ENCODE data around the gene ERBB4. TPM values are rescaled to one million over a fixed set of nuclear protein-coding genes. Genes with fewer than 3 reads are reported as not detected.
"Not testable (repeated sequence)": the region's sequence is repeated elsewhere in the genome, so short reads cannot be mapped to it uniquely, and the experiment has no call there.

ERBB4 gene
- total and polyA plus RNA-seq, 9 donors: 0.08 to 22.3 (median 1.2) TPM

DNA sequence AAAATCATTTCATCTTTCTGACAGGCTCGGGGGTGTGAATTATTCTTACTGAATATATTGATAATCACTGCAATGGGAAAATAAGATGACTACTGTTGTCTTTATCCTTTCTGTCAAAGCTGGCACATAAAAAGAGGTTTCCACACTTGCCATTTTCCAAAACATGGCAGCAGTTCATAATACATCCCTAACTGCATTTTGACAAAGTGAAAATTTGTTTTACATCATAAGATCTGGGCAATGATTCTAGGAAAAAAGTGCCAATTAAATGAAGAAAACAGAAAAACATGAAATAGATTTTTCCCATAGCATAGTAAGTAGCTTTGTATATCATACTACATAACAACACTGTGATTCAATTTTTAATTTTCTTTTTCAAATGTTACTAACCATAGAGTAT is 65.4 kb downstream of the ERBB4 start:
- 71 to 81% (median 76%) methylated on average over 1 of the region's 1 CpG for WGBS, 3 donors
- Histone ChIP-seq H3K4me1 (ENCODE audit: insufficient read depth) (no peaks in the 10 kb centered on the region), H3K36me3 (no peaks in the 10 kb centered on the region), H3K9me3 (no peaks in the 10 kb centered on the region), H3K27ac (no peak overlapping the region), H3K27me3 (no peaks in the 10 kb centered on the region), H3K4me3 (no peak overlapping the region)
- no peak for DNase-seq
- intact Hi-C loops (cut with DNase I): no loop called here
- TF ChIP-seq EP300 (IDR thresholded peaks at IDR 0.05): no peak
- no peak for TF ChIP-seq POLR2A (IDR thresholded peaks at IDR 0.05)
- TF ChIP-seq, protein P1, sequence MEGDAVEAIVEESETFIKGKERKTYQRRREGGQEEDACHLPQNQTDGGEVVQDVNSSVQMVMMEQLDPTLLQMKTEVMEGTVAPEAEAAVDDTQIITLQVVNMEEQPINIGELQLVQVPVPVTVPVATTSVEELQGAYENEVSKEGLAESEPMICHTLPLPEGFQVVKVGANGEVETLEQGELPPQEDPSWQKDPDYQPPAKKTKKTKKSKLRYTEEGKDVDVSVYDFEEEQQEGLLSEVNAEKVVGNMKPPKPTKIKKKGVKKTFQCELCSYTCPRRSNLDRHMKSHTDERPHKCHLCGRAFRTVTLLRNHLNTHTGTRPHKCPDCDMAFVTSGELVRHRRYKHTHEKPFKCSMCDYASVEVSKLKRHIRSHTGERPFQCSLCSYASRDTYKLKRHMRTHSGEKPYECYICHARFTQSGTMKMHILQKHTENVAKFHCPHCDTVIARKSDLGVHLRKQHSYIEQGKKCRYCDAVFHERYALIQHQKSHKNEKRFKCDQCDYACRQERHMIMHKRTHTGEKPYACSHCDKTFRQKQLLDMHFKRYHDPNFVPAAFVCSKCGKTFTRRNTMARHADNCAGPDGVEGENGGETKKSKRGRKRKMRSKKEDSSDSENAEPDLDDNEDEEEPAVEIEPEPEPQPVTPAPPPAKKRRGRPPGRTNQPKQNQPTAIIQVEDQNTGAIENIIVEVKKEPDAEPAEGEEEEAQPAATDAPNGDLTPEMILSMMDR (IDR thresholded peaks at IDR 0.05): no peak

DNA sequence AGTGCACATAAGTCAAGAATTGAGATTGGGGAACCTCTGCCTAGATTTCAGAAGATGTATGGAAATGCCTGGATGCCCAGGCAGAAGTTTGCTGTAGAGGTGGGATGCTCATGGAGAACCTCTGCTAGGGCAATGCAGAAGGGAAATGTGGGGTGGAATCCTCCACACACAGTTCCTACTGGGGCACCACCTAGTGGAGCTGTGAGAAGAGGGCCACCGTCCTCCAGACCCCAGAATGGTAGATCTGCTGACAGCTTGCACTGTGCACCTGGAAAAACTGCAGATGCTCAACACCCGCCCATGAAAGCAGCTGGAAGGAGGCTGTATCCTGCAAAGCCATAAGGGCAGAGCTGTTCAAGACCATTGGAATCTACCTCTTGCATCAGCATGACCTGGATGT is 71.1 kb downstream of the ERBB4 start:
- H3K27ac ChIP-seq; H3K36me3 ChIP-seq; DNase-seq; intact Hi-C loops (cut with DNase I); H3K4me1 ChIP-seq (ENCODE audit: insufficient read depth); H3K27me3 ChIP-seq; H3K4me3 ChIP-seq; H3K9me3 ChIP-seq: not testable (repeated sequence)
- 55 to 80% (median 80%) methylated on average over 2 of the region's 2 CpGs for WGBS, 3 donors

DNA sequence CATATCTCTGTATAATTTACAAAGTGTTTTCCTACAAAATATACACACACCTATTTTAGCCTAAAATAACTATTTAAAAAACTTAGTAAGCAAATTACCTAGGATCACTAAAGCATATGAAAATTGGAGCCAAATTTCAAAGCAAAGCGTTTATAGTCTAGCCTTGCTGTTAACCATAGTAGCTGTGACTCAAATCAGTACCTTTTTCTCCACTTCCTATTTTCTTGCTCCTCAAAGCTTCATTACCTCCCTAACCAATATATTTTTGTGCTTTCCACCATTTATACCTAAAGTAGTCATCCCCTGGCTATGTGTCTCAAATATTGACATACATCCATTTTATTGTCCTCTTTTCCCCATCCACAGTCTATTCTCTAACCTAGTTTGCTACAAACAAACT is 73.1 kb downstream of the ERBB4 start:
- no peak for DNase-seq
- Histone ChIP-seq H3K4me1 (ENCODE audit: insufficient read depth) (no peaks in the 10 kb centered on the region), H3K36me3 (no peaks in the 10 kb centered on the region), H3K9me3 (no peaks in the 10 kb centered on the region), H3K4me3 (no peak overlapping the region), H3K27me3 (no peaks in the 10 kb centered on the region), H3K27ac (no peak overlapping the region)
- intact Hi-C loops (cut with DNase I): no loop called here
- TF ChIP-seq, protein P1 (IDR thresholded peaks at IDR 0.05): no peak
- TF ChIP-seq EP300 (IDR thresholded peaks at IDR 0.05) (no peak), POLR2A (IDR thresholded peaks at IDR 0.05) (no peak)
- WGBS, 3 donors: 84 to 98% (median 88%) methylated on average over 1 of the region's 1 CpG

DNA sequence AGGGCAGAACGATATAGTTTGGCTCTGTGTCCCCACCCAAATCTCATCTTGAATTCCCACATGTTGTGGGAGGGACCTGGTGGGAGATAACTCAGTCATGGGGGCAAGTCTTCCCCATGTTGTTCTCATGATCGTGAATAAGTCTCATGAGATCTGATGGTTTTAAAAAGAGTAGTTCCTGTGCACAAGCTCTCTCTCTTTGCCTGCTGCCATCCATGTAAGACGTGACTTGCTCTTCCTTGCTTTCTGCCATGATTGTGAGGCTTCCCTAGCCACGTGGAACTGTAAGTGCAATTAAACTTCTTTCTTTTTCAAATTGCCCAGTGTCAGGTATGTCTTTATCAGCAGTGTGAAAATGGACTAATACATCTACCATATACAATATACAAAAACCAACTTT is 76.9 kb downstream of the ERBB4 start:
- H3K4me3 ChIP-seq; H3K4me1 ChIP-seq (ENCODE audit: insufficient read depth); intact Hi-C loops (cut with DNase I); H3K27ac ChIP-seq; H3K27me3 ChIP-seq; H3K9me3 ChIP-seq; DNase-seq; H3K36me3 ChIP-seq: not testable (repeated sequence)
- WGBS, 3 donors: 71 to 78% (median 74%) methylated on average over 4 of the region's 4 CpGs

DNA sequence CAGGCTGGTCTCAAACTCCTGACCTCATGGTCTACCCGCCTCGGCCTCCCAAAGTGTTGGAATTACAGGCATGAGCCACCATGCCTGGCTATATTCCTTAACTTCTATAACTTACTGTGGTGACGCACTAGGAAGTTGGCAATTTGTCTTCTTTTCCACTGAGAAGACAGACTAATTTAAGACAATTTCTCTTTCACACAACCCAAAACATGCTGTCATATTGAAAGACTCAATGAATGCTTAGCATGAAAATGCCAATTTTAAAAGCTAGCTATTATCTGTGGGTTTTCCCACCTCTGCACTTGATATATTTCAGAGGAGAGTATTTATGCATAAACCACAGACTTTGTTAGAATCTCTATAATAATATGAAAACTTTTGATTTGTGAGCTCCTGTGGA is 84.5 kb downstream of the ERBB4 start:
- H3K36me3 ChIP-seq: no peaks in the 10 kb centered on the region
- DNase-seq: no peak
- intact Hi-C loops (cut with DNase I): no loop called here

More for the DNA sequence above, 84.5 kb downstream of the ERBB4 start:
- Histone ChIP-seq H3K27ac (no peak overlapping the region), H3K4me3 (no peak overlapping the region), H3K9me3 (no peaks in the 10 kb centered on the region), H3K4me1 (ENCODE audit: insufficient read depth) (no peaks in the 10 kb centered on the region), H3K27me3 (no peaks in the 10 kb centered on the region)
- TF ChIP-seq EP300 (IDR thresholded peaks at IDR 0.05) (no peak), POLR2A (IDR thresholded peaks at IDR 0.05) (no peak)
- TF ChIP-seq, protein P1 (IDR thresholded peaks at IDR 0.05): no peak
- WGBS, 3 donors: 90 to 97% (median 93%) methylated on average over 3 of the region's 3 CpGs

Measured in ovary (tissue), 9 donors.